HL-60 (cell line): Measurements from ENCODE around the gene PCSK2.

Source experiments
- DNase-seq, 2 experiments: peaks; one replicate each; pipeline ENCODE4 v3.0.0-alpha.2; 2010 to 2020; ENCODE audit warnings: low read depth in 1 of 2, low spot score in 1 of 2
- H3K27ac ChIP-seq: fragments of 250-450 bp; sonication (Bioruptor Pico); replicated peaks from 2 replicates; pipeline ENCODE4 v1.5.1; 2020; ENCODE audit warnings: mild to moderate bottlenecking, moderate library complexity
- H3K27me3 ChIP-seq: fragments of 250-450 bp; sonication (Bioruptor Pico); 2 replicates; pipeline ENCODE4 v1.5.1; 2021; ENCODE audit warnings: mild to moderate bottlenecking, moderate library complexity; ENCODE audit not compliant: insufficient read depth, poor library complexity, severe bottlenecking
- H3K4me3 ChIP-seq: replicated peaks from 2 replicates; pipeline ENCODE4 v1.5.1; 2011; ENCODE audit warnings: mild to moderate bottlenecking, control low read depth, low read length; ENCODE audit not compliant: insufficient read depth
- CTCF ChIP-seq: IDR thresholded peaks from one replicate; pipeline ENCODE4 v1.5.1; 2011; ENCODE audit warnings: low read length, control low read depth, inconsistent platforms; ENCODE audit not compliant: insufficient read depth
- GABPA ChIP-seq: IDR thresholded peaks from 2 replicates; pipeline ENCODE4 v1.6.1; 2012; ENCODE audit warnings: low read depth
- POLR2AphosphoS5 ChIP-seq: IDR thresholded peaks from 2 replicates; pipeline ENCODE4 v1.6.1; 2012; ENCODE audit warnings: low read depth
- REST ChIP-seq: IDR thresholded peaks from 2 replicates; pipeline ENCODE4 v1.6.1; 2012; ENCODE audit warnings: low read depth; ENCODE audit not compliant: insufficient replicate concordance
- SPI1 ChIP-seq: IDR thresholded peaks from 2 replicates; pipeline ENCODE4 v1.6.1; 2012; ENCODE audit warnings: low read depth, mild to moderate bottlenecking, borderline replicate concordance

PCSK2 gene

GRCh38 chr20:17485017-17485416 is 258.2 kb downstream of the PCSK2 start:
- H3K4me3 ChIP-seq = no peak overlapping the region
- no peak for TF ChIP-seq CTCF
- no peak for TF ChIP-seq POLR2AphosphoS5
- no peak for TF ChIP-seq SPI1
- no peak for TF ChIP-seq GABPA
- no peak for TF ChIP-seq REST
- H3K27me3 ChIP-seq = peaks cover 2% of the 10 kb centered on the region
- DNase-seq = no peak
- H3K27ac ChIP-seq = no peak overlapping the region

- Histone ChIP-seq H3K27ac (no peak overlapping the region), H3K4me3 (no peak overlapping the region), H3K27me3 (no peaks in the 10 kb centered on the region)
- DNase-seq = no peak
- TF ChIP-seq CTCF = no peak
- no peak for TF ChIP-seq GABPA
- no peak for TF ChIP-seq SPI1
- TF ChIP-seq POLR2AphosphoS5 = no peak
- no peak for TF ChIP-seq REST
These were observed 262.2 kb downstream of the PCSK2 start for GRCh38 chr20:17488916-17489600.

- TF ChIP-seq SPI1 (no peak), POLR2AphosphoS5 (no peak), CTCF (no peak), REST (no peak), GABPA (no peak)
- no peaks in the 10 kb centered on the region for H3K27me3 ChIP-seq
These were observed 263.7 kb downstream of the PCSK2 start for GRCh38 chr20:17490501-17490900.

More at GRCh38 chr20:17490501-17490900, 263.7 kb downstream of the PCSK2 start:
- no peak overlapping the region for H3K27ac ChIP-seq
- no peak for DNase-seq
- H3K4me3 ChIP-seq = no peak overlapping the region
